ENCODE results near the gene ITGA11. TPM values are rescaled to one million over a fixed set of nuclear protein-coding genes. Genes with fewer than 3 reads are reported as not detected.
"Not testable (repeated sequence)": the region's sequence is repeated elsewhere in the genome, so short reads cannot be mapped to it uniquely, and the experiment has no call there.

Gene ITGA11
- total RNA-seq, 4 donors from 2014 or later: 0.83 to 3.6 (median 2.0) TPM

GRCh38 chr15:68425428-68426060, 6.4 kb downstream of the ITGA11 start:
- H3K27ac ChIP-seq: no peak overlapping the region
- peaks cover 3% of the 10 kb centered on the region for H3K27me3 ChIP-seq
- WGBS: 66% methylated on average over 9 of the region's 9 CpGs
- H3K4me3 ChIP-seq: no peak overlapping the region
- no peaks in the 10 kb centered on the region for H3K4me1 ChIP-seq
- TF ChIP-seq CTCF (IDR thresholded peaks at IDR 0.05) (no peak), POLR2A (IDR thresholded peaks at IDR 0.05) (no peak), EP300 (IDR thresholded peaks at IDR 0.05) (no peak), POLR2AphosphoS5 (IDR thresholded peaks at IDR 0.05) (no peak)
- no peaks in the 10 kb centered on the region for H3K36me3 ChIP-seq
- no peaks in the 10 kb centered on the region for H3K9me3 ChIP-seq
- peak in 1 of 2 donors; percentile 63 for DNase-seq (ENCODE audit: low spot score in 2 of 2)

GRCh38 chr15:68424754-68425390, 7.1 kb downstream of the ITGA11 start:
- H3K4me3 ChIP-seq: no peak overlapping the region
- no peak overlapping the region for H3K27ac ChIP-seq
- H3K4me1 ChIP-seq: no peaks in the 10 kb centered on the region
- WGBS: 82% methylated on average over 7 of the region's 7 CpGs
- no peaks in the 10 kb centered on the region for H3K27me3 ChIP-seq
- no peaks in the 10 kb centered on the region for H3K9me3 ChIP-seq
- DNase-seq (ENCODE audit: low spot score in 2 of 2): peak in 1 of 2 donors; percentile 36
- no peak for TF ChIP-seq POLR2A (IDR thresholded peaks at IDR 0.05)
- no peak for TF ChIP-seq CTCF (IDR thresholded peaks at IDR 0.05)
- no peak for TF ChIP-seq EP300 (IDR thresholded peaks at IDR 0.05)
- TF ChIP-seq POLR2AphosphoS5 (IDR thresholded peaks at IDR 0.05): no peak
- no peaks in the 10 kb centered on the region for H3K36me3 ChIP-seq

GRCh38 chr15:68423359-68424296, 8.3 kb downstream of the ITGA11 start:
- no peak for TF ChIP-seq EP300 (IDR thresholded peaks at IDR 0.05)
- no peak for TF ChIP-seq POLR2AphosphoS5 (IDR thresholded peaks at IDR 0.05)
- no peak for TF ChIP-seq CTCF (IDR thresholded peaks at IDR 0.05)
- TF ChIP-seq POLR2A (IDR thresholded peaks at IDR 0.05): no peak
- Histone ChIP-seq H3K27me3 (no peaks in the 10 kb centered on the region), H3K4me1 (peaks cover 8% of the 10 kb centered on the region), H3K4me3 (no peak overlapping the region), H3K27ac (no peak overlapping the region), H3K9me3 (no peaks in the 10 kb centered on the region), H3K36me3 (no peaks in the 10 kb centered on the region)
- DNase-seq (ENCODE audit: low spot score in 2 of 2): peak in 1 of 2 donors; percentile 40
- 89% methylated on average over 10 of the region's 10 CpGs for WGBS

- not testable (repeated sequence) for DNase-seq (ENCODE audit: low spot score in 2 of 2); H3K36me3 ChIP-seq; H3K27me3 ChIP-seq; H3K27ac ChIP-seq; H3K4me3 ChIP-seq; H3K9me3 ChIP-seq
- H3K4me1 ChIP-seq: peaks cover 14% of the 10 kb centered on the region
- WGBS: 87% methylated on average over 5 of the region's 5 CpGs
Measured at GRCh38 chr15:68422403-68423145, 9.4 kb downstream of the ITGA11 start.

GRCh38 chr15:68421798-68422402, 10.1 kb downstream of the ITGA11 start:
- Histone ChIP-seq H3K27me3 (no peaks in the 10 kb centered on the region), H3K4me3 (no peak overlapping the region), H3K36me3 (no peaks in the 10 kb centered on the region), H3K27ac (peak overlapping the region; percentile 7), H3K4me1 (peaks cover 14% of the 10 kb centered on the region), H3K9me3 (no peaks in the 10 kb centered on the region)
- DNase-seq (ENCODE audit: low spot score in 2 of 2): no peak
- 78% methylated on average over 14 of the region's 14 CpGs for WGBS
- no peak for TF ChIP-seq CTCF (IDR thresholded peaks at IDR 0.05)
- TF ChIP-seq EP300 (IDR thresholded peaks at IDR 0.05): no peak
- no peak for TF ChIP-seq POLR2A (IDR thresholded peaks at IDR 0.05)
- TF ChIP-seq POLR2AphosphoS5 (IDR thresholded peaks at IDR 0.05): no peak

Measured in suprapubic skin (tissue), 4 donors.